ENCODE measurements around the gene SIX2. TPM values are rescaled to one million over a fixed set of nuclear protein-coding genes. Genes with fewer than 3 reads are reported as not detected.

Gene SIX2
- total and polyA plus RNA-seq, 10 of the 15 experiments (the other 5 are each of a cell fraction or from before 2014, with no cell fraction given) = not detected

DNA sequence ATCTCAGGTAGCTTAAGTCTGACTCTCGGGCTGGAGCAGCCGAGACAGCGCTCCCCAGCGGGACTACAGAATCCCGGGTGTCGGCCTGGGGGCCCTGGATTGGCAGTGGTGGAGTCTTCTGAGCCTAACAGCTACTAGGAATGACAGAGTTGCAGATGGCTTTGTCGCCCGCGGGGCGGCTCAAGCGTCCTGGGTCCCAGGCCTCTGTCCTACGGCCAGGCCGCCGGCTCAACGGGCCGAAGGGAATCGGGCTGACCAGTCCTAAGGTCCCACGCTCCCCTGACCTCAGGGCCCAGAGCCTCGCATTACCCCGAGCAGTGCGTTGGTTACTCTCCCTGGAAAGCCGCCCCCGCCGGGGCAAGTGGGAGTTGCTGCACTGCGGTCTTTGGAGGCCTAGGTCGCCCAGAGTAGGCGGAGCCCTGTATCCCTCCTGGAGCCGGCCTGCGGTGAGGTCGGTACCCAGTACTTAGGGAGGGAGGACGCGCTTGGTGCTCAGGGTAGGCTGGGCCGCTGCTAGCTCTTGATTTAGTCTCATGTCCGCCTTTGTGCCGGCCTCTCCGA, 8.8 kb downstream of the SIX2 start:
- H3K79me2 ChIP-seq (ENCODE audit: control insufficient read depth, insufficient read depth, low read length) = no peaks in the 10 kb centered on the region
- in situ Hi-C loops (cut with MboI) = no loop called here
- no peaks in the 10 kb centered on the region for H3K36me3 ChIP-seq (ENCODE audit: control insufficient read depth in 2 of 2, insufficient read depth in 2 of 2, low read length in 1 of 2)
- H4K20me1 ChIP-seq (ENCODE audit: control insufficient read depth, insufficient read depth) = no peaks in the 10 kb centered on the region
- ATAC-seq (no peak; the same call in 2 of the 3 replicates), DNase-seq (ENCODE audit: low read depth, low spot score) (no peak), FAIRE-seq (no peak)
- H3K27ac ChIP-seq (ENCODE audit: control insufficient read depth, insufficient read depth) = no peak overlapping the region
- no peak overlapping the region for H2AFZ ChIP-seq (ENCODE audit: control insufficient read depth, low read depth, low read length)
- no peaks in the 10 kb centered on the region for H3K4me1 ChIP-seq (ENCODE audit: control insufficient read depth, insufficient read depth, low read length)
- intact Hi-C loops (cut with micrococcal nuclease; ENCODE audit: unreplicated experiment) = no loop called here
- WGBS (ENCODE audit: insufficient coverage, insufficient replicate concordance, low lambda C conversion rate, missing lambda C conversion rate) = 34% methylated on average over 34 of the region's 36 CpGs
- RAD21 ChIA-PET (ENCODE audit: unreplicated experiment) = no interaction called here
- no peak overlapping the region for H3K4me2 ChIP-seq (ENCODE audit: control insufficient read depth, insufficient read depth)
- SMC1A ChIA-PET (ENCODE audit: uncharacterized antibody, unreplicated experiment) = no interaction called here
- TF ChIP-seq TCF7 (IDR thresholded peaks at IDR 0.05; ENCODE audit: borderline replicate concordance) (no peak), CHD1 (IDR thresholded peaks at IDR 0.05; ENCODE audit: low read depth, low read length) (no peak), RELA (IDR thresholded peaks at IDR 0.05; ENCODE audit: borderline replicate concordance, partially characterized antibody) (no peak), ASH2L (IDR thresholded peaks at IDR 0.05; ENCODE audit: borderline replicate concordance, low read depth) (no peak), BMI1 (IDR thresholded peaks at IDR 0.05; ENCODE audit: borderline replicate concordance) (no peak), TCF12 (IDR thresholded peaks at IDR 0.05; ENCODE audit: low read depth, low read length) (no peak), FOXM1 (IDR thresholded peaks at IDR 0.05; ENCODE audit: low read depth, low read length) (no peak), SUPT20H (IDR thresholded peaks at IDR 0.05; ENCODE audit: borderline replicate concordance, control insufficient read depth, low read depth, low read length) (no peak)
- TF ChIP-seq, protein P1, sequence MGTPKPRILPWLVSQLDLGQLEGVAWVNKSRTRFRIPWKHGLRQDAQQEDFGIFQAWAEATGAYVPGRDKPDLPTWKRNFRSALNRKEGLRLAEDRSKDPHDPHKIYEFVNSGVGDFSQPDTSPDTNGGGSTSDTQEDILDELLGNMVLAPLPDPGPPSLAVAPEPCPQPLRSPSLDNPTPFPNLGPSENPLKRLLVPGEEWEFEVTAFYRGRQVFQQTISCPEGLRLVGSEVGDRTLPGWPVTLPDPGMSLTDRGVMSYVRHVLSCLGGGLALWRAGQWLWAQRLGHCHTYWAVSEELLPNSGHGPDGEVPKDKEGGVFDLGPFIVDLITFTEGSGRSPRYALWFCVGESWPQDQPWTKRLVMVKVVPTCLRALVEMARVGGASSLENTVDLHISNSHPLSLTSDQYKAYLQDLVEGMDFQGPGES (IDR thresholded peaks at IDR 0.05) = no peak
- TF ChIP-seq, protein P2, sequence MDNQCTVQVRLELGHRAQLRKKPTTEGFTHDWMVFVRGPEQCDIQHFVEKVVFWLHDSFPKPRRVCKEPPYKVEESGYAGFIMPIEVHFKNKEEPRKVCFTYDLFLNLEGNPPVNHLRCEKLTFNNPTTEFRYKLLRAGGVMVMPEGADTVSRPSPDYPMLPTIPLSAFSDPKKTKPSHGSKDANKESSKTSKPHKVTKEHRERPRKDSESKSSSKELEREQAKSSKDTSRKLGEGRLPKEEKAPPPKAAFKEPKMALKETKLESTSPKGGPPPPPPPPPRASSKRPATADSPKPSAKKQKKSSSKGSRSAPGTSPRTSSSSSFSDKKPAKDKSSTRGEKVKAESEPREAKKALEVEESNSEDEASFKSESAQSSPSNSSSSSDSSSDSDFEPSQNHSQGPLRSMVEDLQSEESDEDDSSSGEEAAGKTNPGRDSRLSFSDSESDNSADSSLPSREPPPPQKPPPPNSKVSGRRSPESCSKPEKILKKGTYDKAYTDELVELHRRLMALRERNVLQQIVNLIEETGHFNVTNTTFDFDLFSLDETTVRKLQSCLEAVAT (IDR thresholded peaks at IDR 0.05) = no peak
- POLR2A ChIA-PET = no interaction called here
- peaks cover 29 to 38% of the 10 kb centered on the region in 2 experiments for H3K27me3 ChIP-seq (replicated peaks in 1 of 2; ENCODE audit: control insufficient read depth in 2 of 2, insufficient read depth in 2 of 2, low read length in 1 of 2)
- H3K4me3 ChIP-seq = no peak overlapping the region
- no peaks in the 10 kb centered on the region; the same call in 2 of the 3 replicates for H3K9me3 ChIP-seq (replicated peaks; ENCODE audit: control insufficient read depth, insufficient read depth, low read length)
- CTCF ChIA-PET = no interaction called here
- no TSS peak for BruUV-seq (replicated peaks)
- H3K9ac ChIP-seq (ENCODE audit: control insufficient read depth, insufficient read depth, low read length) = no peak overlapping the region
